Endothelial cell of umbilical vein (primary cell): Measurements from ENCODE around the gene SCAF1. TPM values are rescaled to one million over a fixed set of nuclear protein-coding genes. Genes with fewer than 3 reads are reported as not detected.

Experiments used
- BruUV-seq: library from RNA; stranded (reverse); fragments of 400-500 nt; replicated peaks from 2 replicates; lab custom pipeline; 2021; lab: Mats Ljungman, UMichigan
- CTCF ChIA-PET: fragments of 300-600, 350-600 bp; sonication (Branson Sonifier 250); formaldehyde crosslinking; loops from one replicate; lab custom pipeline; 2021; ENCODE audit warnings: antibody characterized with exemption, inconsistent platforms; lab: Charles Lee
- POLR2A ChIA-PET: fragments of 300-600, 350-600 bp; sonication (Branson Sonifier 250); formaldehyde crosslinking; loops from one replicate; lab custom pipeline; 2021; ENCODE audit warnings: antibody characterized with exemption, inconsistent platforms; lab: Charles Lee
- DNase-seq: peaks from one replicate; pipeline ENCODE4 v3.0.0-alpha.2; 2011; ENCODE audit warnings: low read depth, low spot score
- FAIRE-seq: peaks from 2 replicates; lab custom pipeline; 2011; peaks lifted over from hg19 to GRCh38; lab: Jason Lieb, UNC
- H2AFZ ChIP-seq: 2 replicates; pipeline ENCODE4 v1.6.0; 2012; ENCODE audit warnings: low read depth, low read length, control low read depth, inconsistent platforms
- H3K27ac ChIP-seq: 2 replicates; pipeline ENCODE4 v1.5.1; 2011; ENCODE audit warnings: low read depth, mild to moderate bottlenecking, control low read depth, low read length, moderate library complexity; ENCODE audit not compliant: insufficient read depth
- H3K27me3 ChIP-seq, 2 experiments: 2 replicates each; pipeline versions ENCODE4 v1.6.0 to v1.6.1; 2011; ENCODE audit warnings: low read length in 2 of 2, mixed read lengths in 1 of 2; ENCODE audit not compliant: control insufficient read depth in 2 of 2, insufficient read depth in 2 of 2
- H3K36me3 ChIP-seq, 2 experiments: 2 replicates in 1 of 2; 3 replicates in 1 of 2; pipeline ENCODE4 v1.5.1; 2011; ENCODE audit warnings: low read length in 2 of 2, mild to moderate bottlenecking in 1 of 2, moderate library complexity in 1 of 2; ENCODE audit not compliant: control insufficient read depth in 2 of 2, insufficient read depth in 2 of 2; ENCODE audit errors: extremely low read depth in 1 of 2
- H3K4me1 ChIP-seq: 3 replicates; pipeline ENCODE4 v1.5.1; 2011; ENCODE audit warnings: mild to moderate bottlenecking, low read length; ENCODE audit not compliant: control insufficient read depth, insufficient read depth; ENCODE audit errors: extremely low read depth
- H3K4me2 ChIP-seq: 2 replicates; pipeline ENCODE4 v1.6.1; 2011; ENCODE audit warnings: low read length, control low read depth, mixed read lengths; ENCODE audit not compliant: insufficient read depth
- H3K4me3 ChIP-seq, 3 experiments: fragments of 200-600 bp in 1 of 3; sonication (generic), shearing (Covaris generic) in 1 of 3; replicated peaks in 1 of 3; 2 replicates each; pipeline ENCODE4 v1.5.1; 2011 to 2016; ENCODE audit warnings: control low read depth in 3 of 3, low read length in 3 of 3, mild to moderate bottlenecking in 2 of 3, inconsistent platforms in 1 of 3, low read depth in 1 of 3, moderate library complexity in 1 of 3; ENCODE audit not compliant: insufficient read depth in 1 of 3
- H3K79me2 ChIP-seq: 2 replicates; pipeline ENCODE4 v1.6.0; 2012; ENCODE audit warnings: low read length, inconsistent platforms; ENCODE audit not compliant: control insufficient read depth, insufficient read depth
- H3K9ac ChIP-seq: replicated peaks from 2 replicates; pipeline ENCODE3; 2011; ENCODE audit warnings: low read length, control low read depth; ENCODE audit not compliant: insufficient read depth; ENCODE audit errors: extremely low read depth
- H3K9me1 ChIP-seq: replicated peaks from 3 replicates; pipeline ENCODE4 v1.6.0; 2011; ENCODE audit warnings: mild to moderate bottlenecking, low read length; ENCODE audit not compliant: control insufficient read depth, insufficient read depth; ENCODE audit errors: extremely low read depth
- H3K9me3 ChIP-seq: replicated peaks from 2 replicates; pipeline ENCODE4 v1.5.1; 2012; ENCODE audit warnings: low read length, inconsistent platforms; ENCODE audit not compliant: control insufficient read depth, insufficient read depth
- H4K20me1 ChIP-seq: replicated peaks from 2 replicates; pipeline ENCODE3; 2011; ENCODE audit warnings: mild to moderate bottlenecking, low read length; ENCODE audit not compliant: control insufficient read depth, insufficient read depth; ENCODE audit errors: extremely low read depth
- CTCF ChIP-seq, 2 donors: IDR thresholded peaks; 1 replicate in 1 of 2; 2 replicates in 1 of 2; pipeline ENCODE4 v1.5.1; 2011; ENCODE audit warnings: low read length in 2 of 2, mild to moderate bottlenecking in 2 of 2, moderate library complexity in 2 of 2, control low read depth in 1 of 2, inconsistent platforms in 1 of 2, low read depth in 1 of 2; ENCODE audit not compliant: insufficient read depth in 1 of 2; ENCODE audit errors: extremely low read depth in 1 of 2
- EZH2 ChIP-seq: IDR thresholded peaks from 2 replicates; pipeline ENCODE4 v1.6.1; 2012; ENCODE audit warnings: borderline replicate concordance, low read depth, mild to moderate bottlenecking, moderate library complexity, low read length, inconsistent platforms; ENCODE audit not compliant: severe bottlenecking
- FOS ChIP-seq: IDR thresholded peaks from 2 replicates; pipeline ENCODE4 v1.6.1; 2011; ENCODE audit warnings: mild to moderate bottlenecking, low read length, moderate library complexity, borderline replicate concordance; ENCODE audit not compliant: insufficient read depth
- GATA2 ChIP-seq: IDR thresholded peaks from 2 replicates; pipeline ENCODE4 v1.7.0; 2011; ENCODE audit warnings: low read depth, mild to moderate bottlenecking, moderate library complexity, mixed read lengths, low read length; ENCODE audit not compliant: insufficient read length, insufficient read depth
- JUN ChIP-seq: IDR thresholded peaks from 2 replicates; pipeline ENCODE4 v1.6.1; 2011; ENCODE audit warnings: borderline replicate concordance, low read depth; ENCODE audit not compliant: insufficient read length, insufficient read depth
- MYC ChIP-seq: IDR thresholded peaks from one replicate; pipeline ENCODE4 v1.6.1; 2011; ENCODE audit warnings: mild to moderate bottlenecking, low read depth, low read length
- POLR2A ChIP-seq: IDR thresholded peaks from 2 replicates; pipeline ENCODE4 v1.6.1; 2012; ENCODE audit warnings: low read depth, mild to moderate bottlenecking, control low read depth, low read length
- POLR2AphosphoS5 ChIP-seq: IDR thresholded peaks from 2 replicates; pipeline ENCODE4 v1.6.1; 2012; ENCODE audit warnings: low read depth, mild to moderate bottlenecking, control low read depth, low read length, moderate library complexity; ENCODE audit not compliant: insufficient read depth
- dilution Hi-C: fragments of 300-500 bp; cut with MboI; formaldehyde crosslinking; loops from one replicate; pipeline ENCODE4 v1.15.0; 2019; ENCODE audit warnings: low sequenced_read_pairs; ENCODE audit not compliant: extremely low pct_ligation_motif_present
- intact Hi-C: fragments of 100-400 bp; cut with micrococcal nuclease; formaldehyde crosslinking; loops from one replicate; pipeline ENCODE4 v1.10.0; 2022
- polyA plus RNA-seq, 4 experiments: library from polyadenylated mRNA; depleted of rRNA in 3 of 4; stranded (reverse) in 3 of 4; unstranded in 1 of 4; fragments of >200 nt; gene quantifications; 2 replicates each; pipeline versions ENCODE4 v1.2.1 to v1.2.3, GENCODE V29; 2011 to 2012; ENCODE audit warnings: missing spikeins in 1 of 4
- total RNA-seq: library from RNA; stranded (reverse); gene quantifications from 2 replicates; pipeline ENCODE4 v1.2.3, GENCODE V29; 2021
- TF ChIP-seq, protein P1 (sequence below): IDR thresholded peaks from 2 replicates; pipeline ENCODE4 v1.6.1; 2011; ENCODE audit not compliant: insufficient read depth, insufficient read length

SCAF1 gene
- total and polyA plus RNA-seq, 2 donors (not counting 3 experiments of a cell fraction or from before 2014, with no cell fraction given), result 13.3 to 75.8 TPM

DNA sequence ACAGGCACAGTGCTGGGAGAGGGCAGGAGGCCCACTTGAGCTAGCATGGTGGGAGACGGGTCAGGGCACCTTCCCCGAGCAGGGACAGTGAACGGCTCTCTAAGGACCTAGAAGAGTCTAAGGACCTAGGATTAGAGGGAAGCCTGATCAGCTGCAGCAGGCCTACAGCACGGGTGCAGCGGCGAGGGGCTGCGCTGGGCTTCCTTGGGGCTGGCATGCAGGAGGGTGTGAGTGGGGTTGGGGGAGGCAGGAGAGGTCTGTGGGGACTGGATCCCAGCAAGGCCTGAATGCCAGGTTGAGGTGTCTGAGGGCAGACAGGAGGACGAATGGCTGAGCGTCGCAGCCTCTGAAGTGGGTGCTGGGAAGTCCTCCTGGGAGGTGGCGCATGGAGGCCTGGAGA is 3.6 kb downstream of the SCAF1 start:
- DNase-seq (no peak), FAIRE-seq (no peak)
- CTCF ChIA-PET, result no interaction called here
- H3K27me3 ChIP-seq, result no peaks in the 10 kb centered on the region
- BruUV-seq, result no TSS peak
- H4K20me1 ChIP-seq, result no peaks in the 10 kb centered on the region
- dilution Hi-C loops, result no loop called here
- intact Hi-C loops, result no loop called here
- H3K27ac ChIP-seq, result no peak overlapping the region
- POLR2A ChIA-PET, result no interaction called here
- H3K79me2 ChIP-seq, result peaks cover 47% of the 10 kb centered on the region
- H3K9me3 ChIP-seq, result no peaks in the 10 kb centered on the region
- H3K4me1 ChIP-seq, result peaks cover 22% of the 10 kb centered on the region
- no peak overlapping the region for H3K4me2 ChIP-seq
- peaks cover 2 to 31% of the 10 kb centered on the region in 2 experiments for H3K36me3 ChIP-seq
- H3K4me3 ChIP-seq, result no peak overlapping the region
- H2AFZ ChIP-seq, result no peak overlapping the region
- no peaks in the 10 kb centered on the region for H3K9me1 ChIP-seq
- no peak for TF ChIP-seq MYC
- TF ChIP-seq EZH2, result no peak
- no peak for TF ChIP-seq GATA2
- no peak for TF ChIP-seq JUN
- no peak for TF ChIP-seq CTCF (IDR thresholded peaks at IDR 0.05; ENCODE audit: extremely low read depth in 1 of 2, insufficient read depth in 1 of 2, low read depth in 1 of 2, low read length in 2 of 2)
- TF ChIP-seq POLR2AphosphoS5, result no peak
- no peak for TF ChIP-seq POLR2A
- TF ChIP-seq, protein P1, sequence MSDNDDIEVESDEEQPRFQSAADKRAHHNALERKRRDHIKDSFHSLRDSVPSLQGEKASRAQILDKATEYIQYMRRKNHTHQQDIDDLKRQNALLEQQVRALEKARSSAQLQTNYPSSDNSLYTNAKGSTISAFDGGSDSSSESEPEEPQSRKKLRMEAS, result no peak
- no peak for TF ChIP-seq FOS
- H3K9ac ChIP-seq, result no peak overlapping the region
